MM.1S (cell line): ENCODE results near the gene ERCC2.

Experiments used
- DNase-seq: peaks from one replicate; pipeline ENCODE4 v3.0.0-alpha.2; 2015
- H2AFZ ChIP-seq: fragments of 300-600 bp; sonication (generic); 2 replicates; pipeline ENCODE4 v1.6.0; 2016; ENCODE audit warnings: antibody characterized with exemption, low read length
- H3F3A ChIP-seq: fragments of 300-600 bp; sonication (generic); 2 replicates; pipeline ENCODE4 v1.6.1; 2016; ENCODE audit warnings: mild to moderate bottlenecking, antibody characterized with exemption, low read length, moderate library complexity, mixed read lengths; ENCODE audit not compliant: insufficient read depth
- H3K27ac ChIP-seq: fragments of 300-600 bp; sonication (generic); 2 replicates; pipeline ENCODE4 v1.5.1; 2016; ENCODE audit warnings: mild to moderate bottlenecking, low read length
- H3K27me3 ChIP-seq: fragments of 300-600 bp; sonication (generic); replicated peaks from 2 replicates; pipeline ENCODE4 v1.6.0; 2016; ENCODE audit warnings: low read length; ENCODE audit not compliant: insufficient read depth
- H3K36me3 ChIP-seq: fragments of 300-600 bp; sonication (generic); replicated peaks from 2 replicates; pipeline ENCODE4 v1.6.1; 2016; ENCODE audit warnings: mild to moderate bottlenecking, low read length, mixed read lengths; ENCODE audit not compliant: insufficient read depth
- H3K4me1 ChIP-seq: fragments of 300-600 bp; sonication (generic); 2 replicates; pipeline ENCODE4 v1.6.1; 2016; ENCODE audit warnings: low read length, mixed read lengths
- H3K4me2 ChIP-seq: fragments of 300-600 bp; sonication (generic); 2 replicates; pipeline ENCODE4 v1.6.0; 2016; ENCODE audit warnings: low read depth, low read length
- H3K4me3 ChIP-seq: fragments of 300-600 bp; sonication (generic); 2 replicates; pipeline ENCODE4 v1.5.1; 2016; ENCODE audit warnings: low read length, mixed read lengths
- H3K79me2 ChIP-seq: fragments of 300-600 bp; sonication (generic); 2 replicates; pipeline ENCODE4 v1.6.1; 2016; ENCODE audit warnings: mixed run types, low read length, mixed read lengths
- H3K9ac ChIP-seq: fragments of 300-600 bp; sonication (generic); 2 replicates; pipeline ENCODE4 v1.6.1; 2016; ENCODE audit warnings: low read length, mixed read lengths
- H3K9me2 ChIP-seq: fragments of 300-600 bp; sonication (generic); replicated peaks from 2 replicates; pipeline ENCODE4 v1.6.1; 2016; ENCODE audit warnings: mild to moderate bottlenecking, low read length, mixed read lengths; ENCODE audit not compliant: insufficient read depth
- H3K9me3 ChIP-seq: fragments of 300-600 bp; sonication (generic); replicated peaks from 2 replicates; pipeline ENCODE4 v1.6.1; 2016; ENCODE audit warnings: mild to moderate bottlenecking, low read length, mixed read lengths; ENCODE audit not compliant: insufficient read depth
- H4K20me1 ChIP-seq: fragments of 300-600 bp; sonication (generic); 2 replicates; pipeline ENCODE4 v1.6.1; 2016; ENCODE audit warnings: mild to moderate bottlenecking, low read length, moderate library complexity, mixed read lengths; ENCODE audit not compliant: insufficient read depth
- CTCF ChIP-seq: fragments of 300-600 bp; sonication (generic); IDR thresholded peaks from 2 replicates; pipeline ENCODE4 v1.5.1; 2016; ENCODE audit warnings: antibody characterized with exemption, low read length, mixed read lengths
- EZH2 ChIP-seq: fragments of 300-600 bp; sonication (generic); optimal IDR thresholded peaks from 2 replicates; pipeline ENCODE3; 2017; ENCODE audit warnings: low read depth, mild to moderate bottlenecking, antibody characterized with exemption, low read length, mixed read lengths
- EZH2phosphoT487 ChIP-seq: fragments of 300-600 bp; sonication (generic); IDR thresholded peaks from 2 replicates; pipeline ENCODE4 v1.6.1; 2018; ENCODE audit warnings: antibody characterized with exemption, low read length

Gene ERCC2

GRCh38 chr19:45370410-45371204 lies at the start of gene ERCC2:
Gene ERCC2 (minus strand): TSS chr19:45370573. CDS start chr19:45370540, 33 bp downstream.
- no peaks in the 10 kb centered on the region for H3K27me3 ChIP-seq
- no peaks in the 10 kb centered on the region for H3K9me3 ChIP-seq
- peaks cover 11% of the 10 kb centered on the region; the same call in 1 of the 2 replicates for H3F3A ChIP-seq
- peak within 1 kb of the TSS; percentile 53; the same call in 1 of the 2 replicates for H3K9ac ChIP-seq
- H3K36me3 ChIP-seq, result no peaks in the 10 kb centered on the region
- H3K4me2 ChIP-seq, result peak within 1 kb of the TSS; percentile 95
- H3K27ac ChIP-seq, result peak within 1 kb of the TSS; percentile 74
- DNase-seq, result peak; percentile 99
- peak within 1 kb of the TSS; percentile 91 for H2AFZ ChIP-seq
- no peak for TF ChIP-seq EZH2phosphoT487
- TF ChIP-seq EZH2, result no peak
- no peak for TF ChIP-seq CTCF
- H3K4me3 ChIP-seq, result peak within 1 kb of the TSS; percentile 84
- H4K20me1 ChIP-seq, result no peaks in the 10 kb centered on the region
- no peaks in the 10 kb centered on the region for H3K79me2 ChIP-seq
- H3K4me1 ChIP-seq, result no peaks in the 10 kb centered on the region
- H3K9me2 ChIP-seq, result no peaks in the 10 kb centered on the region

GRCh38 chr19:45419895-45420294 lies 49.5 kb upstream of the ERCC2 start:
- H3K27me3 ChIP-seq, result no peaks in the 10 kb centered on the region
- peak overlapping the region; percentile 80; the same call in 1 of the 2 replicates for H3K4me2 ChIP-seq
- no peaks in the 10 kb centered on the region for H3K9me2 ChIP-seq
- no peaks in the 10 kb centered on the region for H3K36me3 ChIP-seq
- peaks cover 16% of the 10 kb centered on the region for H3K79me2 ChIP-seq
- H2AFZ ChIP-seq, result no peak overlapping the region
- DNase-seq, result no peak
- H3K9me3 ChIP-seq, result no peaks in the 10 kb centered on the region
- no peak overlapping the region for H3K4me3 ChIP-seq
- peaks cover 28% of the 10 kb centered on the region for H3F3A ChIP-seq
- TF ChIP-seq CTCF (no peak), EZH2 (no peak)
- peak overlapping the region; percentile 65; the same call in 1 of the 2 replicates for H3K27ac ChIP-seq
- H3K4me1 ChIP-seq, result peaks cover 16% of the 10 kb centered on the region
- H3K9ac ChIP-seq, result no peak overlapping the region
- no peaks in the 10 kb centered on the region for H4K20me1 ChIP-seq

- H3K36me3 ChIP-seq, result no peaks in the 10 kb centered on the region
- peaks cover 16% of the 10 kb centered on the region for H3K79me2 ChIP-seq
- H4K20me1 ChIP-seq, result no peaks in the 10 kb centered on the region
- peaks cover 25% of the 10 kb centered on the region for H3F3A ChIP-seq
- no peaks in the 10 kb centered on the region for H3K9me2 ChIP-seq
- peak overlapping the region; percentile 52; the same call in 1 of the 2 replicates for H2AFZ ChIP-seq
- peak overlapping the region; percentile 80 for H3K4me2 ChIP-seq
- H3K27me3 ChIP-seq, result no peaks in the 10 kb centered on the region
- H3K27ac ChIP-seq, result peak overlapping the region; percentile 65; the same call in 1 of the 2 replicates
- H3K4me3 ChIP-seq, result peak overlapping the region; percentile 44; the same call in 1 of the 2 replicates
- TF ChIP-seq EZH2 (no peak), EZH2phosphoT487 (no peak), CTCF (no peak)
- DNase-seq, result peak; percentile 75
- H3K9me3 ChIP-seq, result no peaks in the 10 kb centered on the region
- H3K9ac ChIP-seq, result peak overlapping the region; percentile 27; the same call in 1 of the 2 replicates
- peaks cover 16% of the 10 kb centered on the region for H3K4me1 ChIP-seq
Measured at GRCh38 chr19:45419396-45419795, 49.0 kb upstream of the ERCC2 start.
